Measurements from ENCODE around the gene MEGF10.

MEGF10 gene

GRCh38 chr5:127423173-127423798 lies 132.7 kb downstream of the MEGF10 start:
- TF ChIP-seq CTCF (IDR thresholded peaks at IDR 0.05; ENCODE audit: control extremely low read depth, extremely low read depth, low read depth, missing control alignments): no peak
- peak; percentile 25 for DNase-seq (ENCODE audit: extremely low spot score)
- CTCF ChIA-PET: interaction anchor here (0.8 to 1.2 kb wide), 4 partner anchors 11 to 23 kb away, joined by 3 read pairs; no protein-coding TSS in a partner anchor
- POLR2A ChIA-PET: no interaction called here

- no peak for TF ChIP-seq CTCF (IDR thresholded peaks at IDR 0.05; ENCODE audit: control extremely low read depth, extremely low read depth, low read depth, missing control alignments)
- DNase-seq (ENCODE audit: extremely low spot score): no peak
- POLR2A ChIA-PET: no interaction called here
- CTCF ChIA-PET: interaction anchor here (1.0 to 1.4 kb wide), 2 partner anchors 10 to 14 kb away, joined by 3 read pairs; no protein-coding TSS in a partner anchor
Observed at GRCh38 chr5:127425037-127425436, 134.4 kb downstream of the MEGF10 start.

- no peak for TF ChIP-seq CTCF (IDR thresholded peaks at IDR 0.05; ENCODE audit: control extremely low read depth, extremely low read depth, low read depth, missing control alignments)
- POLR2A ChIA-PET: no interaction called here
- DNase-seq (ENCODE audit: extremely low spot score): no peak
- CTCF ChIA-PET: no interaction called here
Observed at GRCh38 chr5:127425868-127426267, 135.3 kb downstream of the MEGF10 start.

- POLR2A ChIA-PET: no interaction called here
- no peak for DNase-seq (ENCODE audit: extremely low spot score)
- CTCF ChIA-PET: no interaction called here
- no peak for TF ChIP-seq CTCF (IDR thresholded peaks at IDR 0.05; ENCODE audit: control extremely low read depth, extremely low read depth, low read depth, missing control alignments)
Observed at GRCh38 chr5:127426661-127427060, 136.1 kb downstream of the MEGF10 start.

GRCh38 chr5:127428276-127428675 lies 137.7 kb downstream of the MEGF10 start:
- CTCF ChIA-PET: interaction anchor here (0.9 to 1.0 kb wide), 2 partner anchors 17 to 18 kb away, joined by 3 read pairs; no protein-coding TSS in a partner anchor
- DNase-seq (ENCODE audit: extremely low spot score): no peak
- POLR2A ChIA-PET: no interaction called here
- no peak for TF ChIP-seq CTCF (IDR thresholded peaks at IDR 0.05; ENCODE audit: control extremely low read depth, extremely low read depth, low read depth, missing control alignments)

GRCh38 chr5:127428748-127429147 lies 138.2 kb downstream of the MEGF10 start:
- ChIA-PET CTCF (interaction anchor here (0.9 kb wide), 1 partner anchor 17 kb away, joined by 3 read pairs; no protein-coding TSS in a partner anchor), POLR2A (no interaction called here)
- no peak for TF ChIP-seq CTCF (IDR thresholded peaks at IDR 0.05; ENCODE audit: control extremely low read depth, extremely low read depth, low read depth, missing control alignments)
- DNase-seq (ENCODE audit: extremely low spot score): no peak

Measured in GM10248 (cell line).